Stimulated activated CD8-positive, alpha-beta memory T cell treated with anti-CD3 and anti-CD28 coated beads, Interleukin-2, amount 100 ng/mL, for 48 hours (primary cell): ENCODE results near the gene UNC5A.

ENCODE experiments used
- DNase-seq, 2 donors: peaks; one replicate each; pipeline ENCODE4 v3.0.0-alpha.2; 2020; ENCODE audit warnings: low read depth in 2 of 2

Gene UNC5A

DNA sequence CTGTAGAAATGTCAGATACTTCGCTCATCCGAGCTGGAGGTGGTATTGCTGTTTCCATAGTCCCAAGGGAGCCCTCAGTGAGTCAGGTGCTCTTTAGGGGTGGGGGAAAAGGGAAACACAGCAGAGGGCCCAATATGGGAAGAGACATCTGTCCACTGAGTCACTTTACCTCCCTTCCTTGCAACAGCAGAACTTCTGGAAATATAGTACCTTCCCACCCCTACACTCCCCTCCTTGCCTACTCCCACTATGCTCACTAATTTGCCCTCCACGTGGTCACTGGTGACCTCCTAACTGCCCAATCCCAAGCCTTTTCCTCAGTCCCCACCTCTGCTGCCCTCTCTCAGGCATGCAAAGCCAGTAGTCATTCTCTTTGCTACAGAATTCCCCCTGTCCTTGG, 86.9 kb downstream of the UNC5A start:
- DNase-seq = no peak

- DNase-seq = no peak
Measured at GRCh38 chr5:176899296-176899891, 89.0 kb downstream of the UNC5A start, which contains the start of gene HK3. HK3 (minus strand) TSS chr5:176899346; CDS start chr5:176896159, 3,187 bp downstream.

DNA sequence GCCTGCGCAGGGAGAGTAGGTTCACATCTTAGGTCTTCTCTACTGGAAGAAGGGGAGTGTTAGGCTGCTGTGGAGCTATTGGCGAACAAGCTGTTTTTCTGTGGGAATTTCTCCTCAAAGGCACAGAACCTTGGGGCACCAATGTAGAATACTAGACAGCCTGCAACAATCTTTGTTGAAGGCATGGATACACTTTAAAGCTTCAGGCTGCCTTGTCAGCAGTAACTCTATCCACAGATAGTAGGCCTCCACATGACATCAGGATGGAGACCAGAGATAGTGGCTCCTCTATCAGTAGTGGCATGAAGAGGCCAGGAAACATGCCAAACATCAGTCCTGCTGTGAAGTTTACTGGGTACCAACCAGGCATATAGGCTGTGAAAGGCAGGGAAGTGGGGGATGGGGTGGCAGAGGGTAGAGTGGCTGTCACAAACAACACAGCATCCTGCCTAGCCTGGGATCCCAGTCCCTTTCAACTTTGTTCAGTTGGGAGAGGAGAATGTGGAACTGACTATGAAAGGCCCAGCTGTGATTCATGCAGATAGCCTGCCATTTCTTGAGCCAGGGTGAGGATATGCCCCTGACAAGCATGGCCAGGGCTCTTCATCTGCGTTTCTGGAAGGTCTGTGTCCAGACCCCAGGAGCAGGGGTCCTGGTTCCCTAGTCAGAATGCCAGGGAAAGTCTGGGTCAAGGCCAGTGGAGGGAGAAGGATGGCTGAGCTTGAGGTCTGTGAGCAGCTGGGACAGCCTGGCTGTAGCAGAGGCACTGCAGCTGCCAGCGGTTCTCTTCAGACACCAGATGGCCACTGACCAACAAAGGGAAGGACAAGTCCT, 89.8 kb downstream of the UNC5A start:
- DNase-seq = no peak

GRCh38 chr5:176900780-176901204, 90.4 kb downstream of the UNC5A start:
- no peak for DNase-seq

GRCh38 chr5:176901260-176902101, 91.1 kb downstream of the UNC5A start:
- no peak for DNase-seq

DNA sequence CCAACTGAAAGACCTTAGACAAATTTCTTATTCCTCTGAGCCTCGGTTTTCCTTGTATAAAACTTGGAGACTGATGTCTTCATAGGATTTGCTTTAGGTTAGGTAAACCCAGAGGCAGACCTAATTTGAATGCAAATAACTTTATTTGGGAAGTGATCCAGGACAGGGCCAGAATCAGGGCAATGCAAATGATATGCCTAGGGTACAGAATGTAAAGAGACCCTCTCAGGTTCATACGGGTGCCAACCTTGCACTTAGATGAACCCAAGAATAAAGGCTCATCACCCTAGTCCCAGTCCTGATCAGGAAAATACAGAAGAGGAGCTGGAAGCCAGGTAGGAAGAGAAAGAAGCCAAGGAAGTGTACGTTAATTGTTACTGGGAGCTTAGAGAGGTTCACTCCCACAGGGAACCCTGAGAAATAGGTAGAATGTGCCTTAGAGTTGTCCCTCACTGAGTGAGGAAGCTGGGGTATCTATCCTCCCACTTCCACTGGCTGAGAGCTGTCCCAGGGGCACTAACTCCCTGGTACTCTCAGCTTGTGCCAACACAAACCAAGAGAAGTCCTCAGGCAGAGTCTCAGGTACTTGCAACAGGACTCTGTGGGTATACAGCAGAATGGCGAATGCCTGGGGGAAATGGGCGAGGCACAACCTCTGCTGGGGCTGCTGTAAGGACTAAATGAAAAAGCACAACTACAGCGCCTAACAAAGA, 91.9 kb downstream of the UNC5A start:
- DNase-seq = no peak

- DNase-seq = no peak
Measured at GRCh38 chr5:176902911-176903664, 92.7 kb downstream of the UNC5A start.

DNA sequence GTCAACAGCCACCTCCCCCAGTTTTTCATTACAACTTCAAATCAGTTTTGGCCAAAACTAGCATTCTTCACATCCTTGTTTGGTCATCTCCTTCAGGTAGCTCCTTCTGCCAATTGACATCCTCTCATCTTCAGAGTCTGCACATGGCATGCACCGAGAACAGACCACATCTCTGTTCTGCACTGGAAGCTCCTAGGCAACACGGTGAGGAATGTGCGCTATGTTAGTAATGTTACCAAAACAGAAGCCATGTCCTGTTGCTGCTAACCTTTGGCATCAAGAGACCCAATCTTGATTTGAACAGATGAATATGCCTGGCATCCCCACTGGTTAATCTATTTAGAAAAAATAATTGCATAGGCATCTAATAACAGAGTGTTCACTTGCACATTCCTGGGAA, 93.9 kb downstream of the UNC5A start:
- no peak for DNase-seq

DNA sequence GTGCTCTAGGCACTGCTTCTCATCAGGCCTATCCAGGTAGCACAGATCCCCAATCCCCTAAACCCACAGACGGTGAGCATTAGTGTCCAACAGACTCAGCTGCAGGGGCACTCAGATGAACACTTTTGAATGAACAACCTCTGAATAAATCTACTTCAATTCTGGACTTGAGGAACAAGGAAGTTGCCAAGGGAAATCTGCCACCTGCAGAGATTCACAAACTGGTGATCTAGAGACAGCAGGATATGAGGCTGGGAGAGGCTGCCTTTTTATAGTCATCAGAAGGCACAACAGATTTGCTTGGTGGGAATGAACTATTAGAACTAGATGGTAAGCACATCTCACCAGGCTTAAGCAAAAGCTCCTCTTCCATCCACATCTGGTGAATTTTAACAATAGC, 95.8 kb downstream of the UNC5A start:
- no peak for DNase-seq

- DNase-seq = no peak
Measured at GRCh38 chr5:176906796-176907195, 96.4 kb downstream of the UNC5A start.

GRCh38 chr5:176908675-176909368, 98.5 kb downstream of the UNC5A start:
- DNase-seq = no peak

DNA sequence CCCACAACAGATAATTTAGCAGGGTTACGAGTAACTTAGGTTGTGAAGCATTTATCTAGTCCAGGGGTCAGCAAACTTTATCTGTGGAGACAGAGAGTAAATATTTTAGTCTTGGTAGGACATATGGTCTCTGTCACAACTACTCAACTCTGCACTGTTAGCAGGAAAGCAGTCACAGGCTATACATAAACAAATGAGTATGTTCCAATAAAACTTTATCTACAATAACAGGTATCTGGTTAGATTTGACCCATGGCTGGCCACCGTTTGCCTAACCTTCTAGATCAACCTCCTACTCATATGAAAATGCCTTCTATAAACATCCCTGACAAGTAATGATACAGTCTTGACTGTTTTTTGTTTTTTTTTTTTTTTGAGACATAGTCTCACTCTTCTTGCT, 101.8 kb downstream of the UNC5A start:
- DNase-seq = no peak

- DNase-seq = no peak
Measured at GRCh38 chr5:176915906-176916305, 105.5 kb downstream of the UNC5A start.

- no peak for DNase-seq
Measured at GRCh38 chr5:176916337-176916736, 106.0 kb downstream of the UNC5A start.

GRCh38 chr5:176918613-176919012, 108.3 kb downstream of the UNC5A start:
- DNase-seq = no peak

- DNase-seq = no peak
Measured at GRCh38 chr5:176921714-176922113, 111.4 kb downstream of the UNC5A start.

- no peak for DNase-seq
Measured at GRCh38 chr5:176922817-176923216, 112.5 kb downstream of the UNC5A start.

GRCh38 chr5:176927562-176927961, 117.2 kb downstream of the UNC5A start:
- DNase-seq = no peak

GRCh38 chr5:176929654-176930053, 119.3 kb downstream of the UNC5A start:
- DNase-seq = no peak
